HG03175 (cell line): ENCODE results near the gene PIK3C3.
"Not testable (repeated sequence)": the region's sequence is repeated elsewhere in the genome, so short reads cannot be mapped to it uniquely, and the experiment has no call there.

ENCODE experiments used
- ATAC-seq: cut with Tn5 transposase; IDR thresholded peaks from one replicate; pipeline ENCODE4 v1.9.1; 2021; ENCODE audit warnings: mild to moderate bottlenecking, moderate library complexity; ENCODE audit not compliant: unreplicated experiment

Gene PIK3C3

GRCh38 chr18:42018831-42019230, 63.8 kb downstream of the PIK3C3 start:
- ATAC-seq = no peak

- ATAC-seq = no peak
Observed at GRCh38 chr18:42024131-42024530, 69.1 kb downstream of the PIK3C3 start.

- peak; percentile 18 for ATAC-seq
Observed at GRCh38 chr18:42025491-42025890, 70.5 kb downstream of the PIK3C3 start.

GRCh38 chr18:42025974-42026625, 71.1 kb downstream of the PIK3C3 start:
- peak; percentile 92 for ATAC-seq

- no peak for ATAC-seq
Observed at GRCh38 chr18:42028247-42028832, 73.3 kb downstream of the PIK3C3 start.

- ATAC-seq = no peak
Observed at GRCh38 chr18:42029092-42029491, 74.1 kb downstream of the PIK3C3 start.

GRCh38 chr18:42030586-42031182, 75.7 kb downstream of the PIK3C3 start:
- ATAC-seq = no peak

- no peak for ATAC-seq
Observed at GRCh38 chr18:42032447-42032846, 77.4 kb downstream of the PIK3C3 start.

- no peak for ATAC-seq
Observed at GRCh38 chr18:42033137-42033810, 78.2 kb downstream of the PIK3C3 start.

- ATAC-seq = no peak
Observed at GRCh38 chr18:42038936-42039335, 83.9 kb downstream of the PIK3C3 start.

- no peak for ATAC-seq
Observed at GRCh38 chr18:42039396-42039795, 84.4 kb downstream of the PIK3C3 start.

GRCh38 chr18:42041793-42042192, 86.8 kb downstream of the PIK3C3 start:
- ATAC-seq = no peak

GRCh38 chr18:42045346-42045745, 90.3 kb downstream of the PIK3C3 start:
- ATAC-seq = no peak

- no peak for ATAC-seq
Observed at GRCh38 chr18:42047721-42048120, 92.7 kb downstream of the PIK3C3 start.

GRCh38 chr18:42048158-42048557, 93.1 kb downstream of the PIK3C3 start:
- ATAC-seq = no peak

GRCh38 chr18:42049536-42049935, 94.5 kb downstream of the PIK3C3 start:
- ATAC-seq = not testable (repeated sequence)

GRCh38 chr18:42051411-42051810, 96.4 kb downstream of the PIK3C3 start:
- ATAC-seq = no peak

GRCh38 chr18:42052122-42052708, 97.2 kb downstream of the PIK3C3 start:
- ATAC-seq = no peak

GRCh38 chr18:42053188-42053781, 98.3 kb downstream of the PIK3C3 start:
- ATAC-seq = peak; percentile 88

- no peak for ATAC-seq
Observed at GRCh38 chr18:42064109-42064508, 109.1 kb downstream of the PIK3C3 start.

- ATAC-seq = no peak
Observed at GRCh38 chr18:42067518-42067917, 112.5 kb downstream of the PIK3C3 start.
